ENCODE measurements around the gene GTF2IRD1. TPM values are rescaled to one million over a fixed set of nuclear protein-coding genes. Genes with fewer than 3 reads are reported as not detected.

GTF2IRD1 gene
- total and polyA plus RNA-seq, 2 of the 4 experiments (the other 2 are of a cell fraction) = 4.1 to 21.9 TPM

DNA sequence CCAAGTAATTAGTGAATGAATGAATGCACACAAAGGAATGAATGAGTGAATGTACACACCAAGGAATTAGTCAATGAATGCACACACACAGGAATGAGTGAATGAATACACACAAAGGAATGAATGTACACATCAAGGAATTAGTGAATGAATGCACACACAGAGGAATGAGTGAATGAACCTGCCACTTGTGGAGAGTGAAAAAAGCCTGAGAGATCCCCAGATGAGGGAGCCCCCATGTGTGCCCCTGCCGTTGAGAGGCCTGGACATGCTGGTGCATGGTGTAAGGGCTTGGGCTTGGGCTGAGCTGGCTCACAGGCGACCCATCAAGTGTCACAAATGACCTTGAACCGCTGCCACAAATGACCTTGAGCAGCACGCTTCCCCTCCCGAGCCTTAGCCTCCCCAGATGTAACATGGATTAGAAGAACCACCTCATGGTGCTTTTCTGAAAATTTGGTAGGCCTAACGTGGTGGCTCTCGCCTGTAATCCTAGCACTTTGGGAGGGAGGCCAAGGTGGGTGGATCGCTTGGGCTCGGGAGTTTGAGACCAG lies 46.2 kb downstream of the GTF2IRD1 start:
- TF ChIP-seq MAZ (IDR thresholded peaks at IDR 0.05; ENCODE audit: borderline replicate concordance, low read depth, low read length) (no peak), POLR2A (IDR thresholded peaks at IDR 0.05; ENCODE audit: low read depth, low read length) (no peak), MXI1 (IDR thresholded peaks at IDR 0.05; ENCODE audit: borderline replicate concordance, low read depth, low read length) (no peak), NFE2L2 (IDR thresholded peaks at IDR 0.05; ENCODE audit: low read depth, low read length) (no peak), BHLHE40 (IDR thresholded peaks at IDR 0.05; ENCODE audit: low read depth, low read length) (no peak), MAFK (IDR thresholded peaks at IDR 0.05; ENCODE audit: low read depth, low read length) (no peak), RCOR1 (IDR thresholded peaks at IDR 0.05; ENCODE audit: insufficient replicate concordance, low read length) (no peak), CHD1 (IDR thresholded peaks at IDR 0.05; ENCODE audit: low read depth, low read length) (no peak), ELK1 (IDR thresholded peaks at IDR 0.05; ENCODE audit: borderline replicate concordance, low read depth, low read length) (no peak), FOS (IDR thresholded peaks at IDR 0.05; ENCODE audit: low read depth, low read length) (no peak), CEBPB (IDR thresholded peaks at IDR 0.05; ENCODE audit: low read depth, low read length) (no peak), SMC3 (IDR thresholded peaks at IDR 0.05; ENCODE audit: low read depth, low read length) (no peak), RAD21 (IDR thresholded peaks at IDR 0.05; ENCODE audit: low read length) (no peak), RFX5 (IDR thresholded peaks at IDR 0.05; ENCODE audit: low read depth, low read length) (no peak)
- TF ChIP-seq, protein P1, sequence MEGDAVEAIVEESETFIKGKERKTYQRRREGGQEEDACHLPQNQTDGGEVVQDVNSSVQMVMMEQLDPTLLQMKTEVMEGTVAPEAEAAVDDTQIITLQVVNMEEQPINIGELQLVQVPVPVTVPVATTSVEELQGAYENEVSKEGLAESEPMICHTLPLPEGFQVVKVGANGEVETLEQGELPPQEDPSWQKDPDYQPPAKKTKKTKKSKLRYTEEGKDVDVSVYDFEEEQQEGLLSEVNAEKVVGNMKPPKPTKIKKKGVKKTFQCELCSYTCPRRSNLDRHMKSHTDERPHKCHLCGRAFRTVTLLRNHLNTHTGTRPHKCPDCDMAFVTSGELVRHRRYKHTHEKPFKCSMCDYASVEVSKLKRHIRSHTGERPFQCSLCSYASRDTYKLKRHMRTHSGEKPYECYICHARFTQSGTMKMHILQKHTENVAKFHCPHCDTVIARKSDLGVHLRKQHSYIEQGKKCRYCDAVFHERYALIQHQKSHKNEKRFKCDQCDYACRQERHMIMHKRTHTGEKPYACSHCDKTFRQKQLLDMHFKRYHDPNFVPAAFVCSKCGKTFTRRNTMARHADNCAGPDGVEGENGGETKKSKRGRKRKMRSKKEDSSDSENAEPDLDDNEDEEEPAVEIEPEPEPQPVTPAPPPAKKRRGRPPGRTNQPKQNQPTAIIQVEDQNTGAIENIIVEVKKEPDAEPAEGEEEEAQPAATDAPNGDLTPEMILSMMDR (conservative IDR thresholded peaks at IDR 0.05; ENCODE audit: low read depth, low read length) = no peak
- TF ChIP-seq, protein P2, sequence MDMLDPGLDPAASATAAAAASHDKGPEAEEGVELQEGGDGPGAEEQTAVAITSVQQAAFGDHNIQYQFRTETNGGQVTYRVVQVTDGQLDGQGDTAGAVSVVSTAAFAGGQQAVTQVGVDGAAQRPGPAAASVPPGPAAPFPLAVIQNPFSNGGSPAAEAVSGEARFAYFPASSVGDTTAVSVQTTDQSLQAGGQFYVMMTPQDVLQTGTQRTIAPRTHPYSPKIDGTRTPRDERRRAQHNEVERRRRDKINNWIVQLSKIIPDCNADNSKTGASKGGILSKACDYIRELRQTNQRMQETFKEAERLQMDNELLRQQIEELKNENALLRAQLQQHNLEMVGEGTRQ (IDR thresholded peaks at IDR 0.05; ENCODE audit: low read depth, low read length) = no peak
- Histone ChIP-seq H3K4ac (ENCODE audit: low read depth, low read length) (no peak overlapping the region), H2BK120ac (ENCODE audit: low read depth, low read length) (no peak overlapping the region), H3K27me3 (ENCODE audit: control insufficient read depth, insufficient read depth, low read length) (no peaks in the 10 kb centered on the region), H2BK20ac (ENCODE audit: low read depth, low read length) (no peak overlapping the region), H3K4me2 (ENCODE audit: low read depth, low read length) (no peak overlapping the region), H2AFZ (replicated peaks; ENCODE audit: low read length, poor library complexity) (no peak overlapping the region), H4K8ac (ENCODE audit: low read depth in 2 of 2, low read length in 2 of 2) (no peak overlapping the region), H3K23ac (ENCODE audit: low read depth, low read length) (no peak overlapping the region), H2AK5ac (ENCODE audit: low read depth, low read length) (no peak overlapping the region), H3K9ac (ENCODE audit: low read depth, low read length) (no peak overlapping the region), H3K4me1 (ENCODE audit: control insufficient read depth, insufficient read depth, low read length) (peaks cover under 1% of the 10 kb centered on the region; the same call in 1 of the 2 replicates), H2BK15ac (ENCODE audit: low read depth, low read length) (no peak overlapping the region), H3K4me3 (ENCODE audit: insufficient read depth, low read depth, low read length) (no peak overlapping the region), H3K14ac (replicated peaks; ENCODE audit: low read depth, low read length) (no peak overlapping the region), H3K56ac (ENCODE audit: extremely low read depth, insufficient read depth, low read length) (no peak overlapping the region), H3K79me1 (ENCODE audit: low read depth in 1 of 2, low read length in 2 of 2) (peaks cover 45 to 83% of the 10 kb centered on the region in 2 experiments), H2AK9ac (replicated peaks; ENCODE audit: low read depth, low read length, poor library complexity) (no peak overlapping the region), H4K91ac (ENCODE audit: insufficient read depth, low read depth, low read length) (no peak overlapping the region), H3K9me1 (ENCODE audit: insufficient read depth, low read length) (peaks cover 18% of the 10 kb centered on the region), H2BK5ac (ENCODE audit: low read depth, low read length, poor library complexity, severe bottlenecking) (no peak overlapping the region), H3K18ac (ENCODE audit: low read depth, low read length) (no peak overlapping the region), H4K5ac (ENCODE audit: low read depth, low read length) (no peak overlapping the region), H4K20me1 (ENCODE audit: insufficient read depth, low read length) (peaks cover 50% of the 10 kb centered on the region), H3K36me3 (ENCODE audit: control insufficient read depth, insufficient read depth, low read length) (0 out of 2 replicates have a peak, but pooled peaks cover 3% of the 10 kb centered on the region), H3K9me3 (ENCODE audit: control insufficient read depth, insufficient read depth, low read length) (no peaks in the 10 kb centered on the region), H3K27ac (ENCODE audit: insufficient read depth, low read length) (no peak overlapping the region)
- CTCF ChIA-PET = no interaction called here
- in situ Hi-C loops (cut with MboI; ENCODE audit: low sequenced_read_pairs) = no loop called here
- intact Hi-C loops (cut with micrococcal nuclease) = no loop called here
- POLR2A ChIA-PET (ENCODE audit: unreplicated experiment) = no interaction called here
- dilution Hi-C loops (cut with HindIII; ENCODE audit: low sequenced_read_pairs, unreplicated experiment) = no loop called here
- ATAC-seq (ENCODE audit: low read depth) (no peak), DNase-seq (no peak)
- BruUV-seq (replicated peaks) = no TSS peak
- 91% methylated on average over 4 of the region's 9 CpGs; no CpG with 5 or more reads in 1 of the 2 experiments for WGBS, 2 experiments (ENCODE audit: extremely low coverage in 2 of 2, insufficient read length in 1 of 2)

All from IMR-90 (cell line).